CD4-positive, alpha-beta T cell treated with Interleukin-2 at 100 ng/mL for 4 hours (primary cell): ENCODE measurements around the gene RNU6-9.
"Not testable (repeated sequence)": the region's sequence is repeated elsewhere in the genome, so short reads cannot be mapped to it uniquely, and the experiment has no call there.

Experiments
- DNase-seq: peaks from one replicate; pipeline ENCODE4 v3.0.0-alpha.2; 2020; ENCODE audit warnings: low spot score

The RNU6-9 gene

GRCh38 chr19:878751-879561, 14.3 kb upstream of the RNU6-9 start:
- not testable (repeated sequence) for DNase-seq

GRCh38 chr19:879711-880438, 13.4 kb upstream of the RNU6-9 start:
- no peak for DNase-seq

- no peak for DNase-seq
Measured at GRCh38 chr19:881385-882071, 11.8 kb upstream of the RNU6-9 start.

- no peak for DNase-seq
Measured at GRCh38 chr19:882871-883497, 10.3 kb upstream of the RNU6-9 start.

- no peak for DNase-seq
Measured at GRCh38 chr19:883661-884211, 9.5 kb upstream of the RNU6-9 start.

- no peak for DNase-seq
Measured at GRCh38 chr19:884420-885211, 8.7 kb upstream of the RNU6-9 start.

GRCh38 chr19:885536-886224, 7.6 kb upstream of the RNU6-9 start:
- DNase-seq: no peak

- DNase-seq: no peak
Measured at GRCh38 chr19:887072-887471, 6.2 kb upstream of the RNU6-9 start.

GRCh38 chr19:887599-887998, 5.7 kb upstream of the RNU6-9 start:
- DNase-seq: no peak

- DNase-seq: no peak
Measured at GRCh38 chr19:888581-889385, 4.5 kb upstream of the RNU6-9 start.

GRCh38 chr19:889662-890295, 3.5 kb upstream of the RNU6-9 start:
- no peak for DNase-seq

GRCh38 chr19:890831-891230, 2.5 kb upstream of the RNU6-9 start:
- DNase-seq: no peak

- not testable (repeated sequence) for DNase-seq
Measured at GRCh38 chr19:891421-892200, 1.7 kb upstream of the RNU6-9 start.

GRCh38 chr19:892243-892893, 916 bp upstream of the RNU6-9 start:
- DNase-seq: no peak

GRCh38 chr19:896434-896833, 3.1 kb downstream of the RNU6-9 start:
- no peak for DNase-seq

- DNase-seq: no peak
Measured at GRCh38 chr19:896999-897398, 3.7 kb downstream of the RNU6-9 start.

GRCh38 chr19:897442-898039, 4.3 kb downstream of the RNU6-9 start:
- no peak for DNase-seq

- no peak for DNase-seq
Measured at GRCh38 chr19:898663-899062, 5.4 kb downstream of the RNU6-9 start.
